Neural cell (in vitro differentiated cells): Measurements from ENCODE around the gene PIP4K2A.

Source experiments
- CTCF ChIP-seq: fragments of 450-650 bp; IDR thresholded peaks from 2 replicates; pipeline ENCODE4 v1.5.1; 2014; ENCODE audit warnings: antibody characterized with exemption, mild to moderate bottlenecking, moderate library complexity; ENCODE audit not compliant: poor library complexity, severe bottlenecking
- EZH2 ChIP-seq: fragments of 200-600, 300-800 bp; shearing (Covaris generic), sonication (generic); IDR thresholded peaks from 2 replicates; pipeline ENCODE4 v1.6.1; 2014; ENCODE audit warnings: antibody characterized with exemption, low read length, borderline replicate concordance, mild to moderate bottlenecking; ENCODE audit not compliant: insufficient read depth, poor library complexity, severe bottlenecking
- POLR2AphosphoS5 ChIP-seq: IDR thresholded peaks from 2 replicates; pipeline ENCODE4 v1.6.1; 2012

GRCh38 chr10:22561909-22562308 is 152.5 kb downstream of the PIP4K2A start:
- TF ChIP-seq CTCF (no peak), POLR2AphosphoS5 (no peak), EZH2 (no peak)
